H9 (cell line): Measurements from ENCODE around the gene COL4A2. TPM values are rescaled to one million over a fixed set of nuclear protein-coding genes. Genes with fewer than 3 reads are reported as not detected.

Source experiments
- DNase-seq: peaks from one replicate; pipeline ENCODE4 v3.0.0-alpha.2; 2017
- H2AFZ ChIP-seq: one replicate; pipeline ENCODE4 v1.6.1; 2013; ENCODE audit warnings: mild to moderate bottlenecking, low read length, control low read depth, moderate library complexity
- H2AK5ac ChIP-seq: 2 replicates; pipeline ENCODE4 v1.6.1; 2013; ENCODE audit warnings: low read length, control low read depth, mixed read lengths; ENCODE audit not compliant: insufficient read length
- H2BK120ac ChIP-seq: one replicate; pipeline ENCODE4 v1.6.1; 2013; ENCODE audit warnings: low read depth, mild to moderate bottlenecking, low read length, control low read depth, inconsistent platforms; ENCODE audit not compliant: poor library complexity, severe bottlenecking
- H2BK12ac ChIP-seq: 2 replicates; pipeline ENCODE4 v1.6.1; 2013; ENCODE audit warnings: low read length, control low read depth, mixed read lengths, low read depth; ENCODE audit not compliant: insufficient read length
- H2BK15ac ChIP-seq: 2 replicates; pipeline ENCODE4 v1.6.1; 2013; ENCODE audit warnings: low read depth, low read length, control low read depth
- H2BK20ac ChIP-seq: one replicate; pipeline ENCODE4 v1.6.1; 2013; ENCODE audit warnings: low read depth, mild to moderate bottlenecking, low read length, control low read depth, inconsistent platforms; ENCODE audit not compliant: poor library complexity, severe bottlenecking
- H2BK5ac ChIP-seq: 2 replicates; pipeline ENCODE4 v1.6.1; 2013; ENCODE audit warnings: low read length, control low read depth, mixed read lengths; ENCODE audit not compliant: insufficient read length
- H3K14ac ChIP-seq: 2 replicates; pipeline ENCODE4 v1.6.1; 2013; ENCODE audit warnings: low read length, control low read depth; ENCODE audit not compliant: insufficient read depth
- H3K18ac ChIP-seq: 2 replicates; pipeline ENCODE4 v1.6.1; 2013; ENCODE audit warnings: low read depth, mild to moderate bottlenecking, mixed read lengths, low read length, control low read depth; ENCODE audit not compliant: insufficient read length
- H3K23ac ChIP-seq: 2 replicates; pipeline ENCODE4 v1.6.1; 2013; ENCODE audit warnings: low read length, control low read depth, mixed read lengths, low read depth; ENCODE audit not compliant: insufficient read length
- H3K23me2 ChIP-seq: 2 replicates; pipeline ENCODE4 v1.6.1; 2013; ENCODE audit warnings: low read depth, mild to moderate bottlenecking, mixed read lengths, low read length, control low read depth; ENCODE audit not compliant: insufficient read length, poor library complexity, severe bottlenecking
- H3K27ac ChIP-seq: 2 replicates; pipeline ENCODE4 v1.5.1; 2013; ENCODE audit warnings: low read length, control low read depth, mixed read lengths, low read depth; ENCODE audit not compliant: insufficient read length
- H3K27me3 ChIP-seq: 2 replicates; pipeline ENCODE4 v1.6.1; 2013; ENCODE audit warnings: low read length, control low read depth, inconsistent platforms; ENCODE audit not compliant: insufficient read depth
- H3K4ac ChIP-seq: 2 replicates; pipeline ENCODE4 v1.6.1; 2013; ENCODE audit warnings: low read depth, mild to moderate bottlenecking, control low read depth, inconsistent platforms, low read length, moderate library complexity
- H3K4me1 ChIP-seq: 2 replicates; pipeline ENCODE4 v1.6.1; 2013; ENCODE audit warnings: low read length, control low read depth, inconsistent platforms; ENCODE audit not compliant: insufficient read depth
- H3K4me2 ChIP-seq: 2 replicates; pipeline ENCODE4 v1.6.1; 2013; ENCODE audit warnings: low read length, control low read depth, mixed read lengths; ENCODE audit not compliant: insufficient read length, insufficient read depth
- H3K56ac ChIP-seq: 2 replicates; pipeline ENCODE4 v1.6.1; 2013; ENCODE audit warnings: low read depth, mild to moderate bottlenecking, mixed read lengths, low read length, control low read depth; ENCODE audit not compliant: insufficient read length
- H3K79me1 ChIP-seq: 2 replicates; pipeline ENCODE4 v1.6.1; 2013; ENCODE audit warnings: low read depth, mild to moderate bottlenecking, moderate library complexity, low read length, control low read depth, inconsistent platforms; ENCODE audit not compliant: insufficient read depth, poor library complexity, severe bottlenecking
- H3K79me2 ChIP-seq: 2 replicates; pipeline ENCODE4 v1.6.1; 2013; ENCODE audit warnings: low read length, control low read depth, inconsistent platforms; ENCODE audit not compliant: insufficient read depth
- H3K9ac ChIP-seq: 2 replicates; pipeline ENCODE4 v1.6.1; 2013; ENCODE audit warnings: low read length, control low read depth, mixed read lengths; ENCODE audit not compliant: insufficient read length; ENCODE audit errors: extremely low read depth
- H3K9me3 ChIP-seq: one replicate; pipeline ENCODE4 v1.6.1; 2013; ENCODE audit warnings: low read depth, low read length, inconsistent platforms; ENCODE audit not compliant: control insufficient read depth
- H3T11ph ChIP-seq: one replicate; pipeline ENCODE4 v1.6.1; 2013; ENCODE audit warnings: mild to moderate bottlenecking, low read length, control low read depth, inconsistent platforms
- H4K20me1 ChIP-seq: one replicate; pipeline ENCODE4 v1.6.1; 2013; ENCODE audit not compliant: control insufficient read depth, insufficient read length, insufficient read depth
- H4K5ac ChIP-seq: 2 replicates; pipeline ENCODE4 v1.6.1; 2013; ENCODE audit warnings: low read depth, mild to moderate bottlenecking, mixed read lengths, low read length, control low read depth; ENCODE audit not compliant: insufficient read length
- H4K8ac ChIP-seq: replicated peaks from 2 replicates; pipeline ENCODE4 v1.6.1; 2013; ENCODE audit warnings: low read length, control low read depth, mixed read lengths, low read depth; ENCODE audit not compliant: insufficient read length
- H4K91ac ChIP-seq: 2 replicates; pipeline ENCODE4 v1.6.1; 2013; ENCODE audit warnings: low read depth, mild to moderate bottlenecking, moderate library complexity, mixed read lengths, low read length, control low read depth; ENCODE audit not compliant: insufficient read length
- H3K27ac Mint-ChIP-seq, 3 experiments: 2 replicates in 2 of 3; 3 replicates in 1 of 3; pipeline ENCODE4 v1.8.0; 2020 to 2021; ENCODE audit warnings: mixed read lengths in 3 of 3, mild to moderate bottlenecking in 1 of 3, moderate library complexity in 1 of 3
- H3K27me3 Mint-ChIP-seq: 2 replicates; pipeline ENCODE4 v1.8.0; 2021; ENCODE audit warnings: low read depth, mild to moderate bottlenecking, moderate library complexity, mixed read lengths
- H3K36me3 Mint-ChIP-seq, 3 experiments: 2 replicates in 2 of 3; 3 replicates in 1 of 3; pipeline ENCODE4 v1.8.0; 2020 to 2021; ENCODE audit warnings: low read depth in 3 of 3, mixed read lengths in 3 of 3; ENCODE audit not compliant: insufficient read depth in 1 of 3
- H3K4me1 Mint-ChIP-seq, 2 experiments: 2 replicates each; pipeline ENCODE4 v1.8.0; 2020; ENCODE audit warnings: mixed read lengths in 2 of 2
- H3K4me3 Mint-ChIP-seq, 2 experiments: 2 replicates in 1 of 2; 3 replicates in 1 of 2; pipeline ENCODE4 v1.8.0; 2020 to 2021; ENCODE audit warnings: mild to moderate bottlenecking in 2 of 2, mixed read lengths in 2 of 2, moderate library complexity in 1 of 2
- H3K9me3 Mint-ChIP-seq, 2 experiments: 2 replicates in 1 of 2; 3 replicates in 1 of 2; pipeline ENCODE4 v1.8.0; 2020; ENCODE audit warnings: mild to moderate bottlenecking in 2 of 2, mixed read lengths in 2 of 2, moderate library complexity in 1 of 2
- WGBS: extraction: QIAGEN DNeasy Blood & Tissue Kit; methylation state at CpG from one replicate; pipeline ENCODE4 v1.1.7; 2013; ENCODE audit warnings: missing lambda C conversion rate, low lambda C conversion rate, mixed read lengths; ENCODE audit not compliant: insufficient read length; ENCODE audit errors: extremely low coverage; 5-methylcytosine and 5-hydroxymethylcytosine counted together
- total RNA-seq: library from RNA; stranded (reverse); gene quantifications from 2 replicates; pipeline ENCODE4 v1.2.1, GENCODE V29; 2021
- TF ChIP-seq, protein P1 (sequence below): fragments of 200-600 bp; sonication (generic); conservative IDR thresholded peaks from 3 replicates; pipeline ENCODE4 v1.8.0; 2021; ENCODE audit warnings: antibody characterized with exemption, mild to moderate bottlenecking

The COL4A2 gene
- total RNA-seq, 1 experiment from 2014 or later, result 76.5 TPM

DNA sequence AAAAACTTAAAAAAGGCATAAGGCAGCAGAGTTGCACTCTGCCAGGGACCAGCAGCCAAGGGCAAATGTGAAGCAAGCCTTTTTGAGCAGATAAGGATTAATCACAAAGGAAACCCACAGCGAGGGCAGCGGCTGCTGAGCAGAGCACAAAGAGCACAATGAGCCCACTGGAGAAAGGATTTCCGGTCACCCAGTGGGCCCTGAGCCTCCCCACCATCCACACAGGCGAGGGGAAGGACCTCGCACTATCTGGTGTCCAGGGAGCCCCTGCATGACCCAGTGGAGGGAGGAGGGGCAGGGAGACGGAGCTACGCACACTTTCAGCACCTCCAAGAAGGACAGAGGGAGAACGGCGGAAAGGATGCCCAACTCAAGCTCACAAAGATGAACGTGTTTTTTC is 40.1 kb upstream of the COL4A2 start:
- H3K9me3 ChIP-seq, result no peaks in the 10 kb centered on the region

More for the DNA sequence above, 40.1 kb upstream of the COL4A2 start:
- Mint-ChIP-seq H3K27me3 (no peaks in the 10 kb centered on the region; the same call in 1 of the 2 replicates), H3K4me3 (peak overlapping the region in 1 of 2 experiments; percentile 61; a peak in 4 of 5 replicates), H3K4me1 (peaks cover 58 to 65% of the 10 kb centered on the region in 2 experiments), H3K9me3 (no peaks in the 10 kb centered on the region), H3K27ac (no peak overlapping the region; a peak in 1 of 7 replicates), H3K36me3 (no peaks in the 10 kb centered on the region)
- H3T11ph ChIP-seq, result no peak overlapping the region
- peaks cover 4% of the 10 kb centered on the region for H3K79me1 ChIP-seq
- no peak overlapping the region for H3K23ac ChIP-seq
- peaks cover 2% of the 10 kb centered on the region; the same call in 1 of the 2 replicates for H3K79me2 ChIP-seq
- no peaks in the 10 kb centered on the region for H4K20me1 ChIP-seq
- no peak overlapping the region for H2BK120ac ChIP-seq
- H3K18ac ChIP-seq, result no peak overlapping the region
- no peak overlapping the region for H2BK20ac ChIP-seq
- H3K23me2 ChIP-seq, result no peaks in the 10 kb centered on the region
- H2AK5ac ChIP-seq, result no peak overlapping the region
- no peak overlapping the region for H3K9ac ChIP-seq
- no peak overlapping the region for H2BK15ac ChIP-seq
- no peak overlapping the region for H4K5ac ChIP-seq
- H3K56ac ChIP-seq, result no peak overlapping the region
- H2BK12ac ChIP-seq, result no peak overlapping the region
- H3K4me1 ChIP-seq, result peaks cover 15% of the 10 kb centered on the region
- no peak overlapping the region for H3K27ac ChIP-seq
- DNase-seq, result peak; percentile 69
- H3K4me2 ChIP-seq, result no peak overlapping the region
- TF ChIP-seq, protein P1, sequence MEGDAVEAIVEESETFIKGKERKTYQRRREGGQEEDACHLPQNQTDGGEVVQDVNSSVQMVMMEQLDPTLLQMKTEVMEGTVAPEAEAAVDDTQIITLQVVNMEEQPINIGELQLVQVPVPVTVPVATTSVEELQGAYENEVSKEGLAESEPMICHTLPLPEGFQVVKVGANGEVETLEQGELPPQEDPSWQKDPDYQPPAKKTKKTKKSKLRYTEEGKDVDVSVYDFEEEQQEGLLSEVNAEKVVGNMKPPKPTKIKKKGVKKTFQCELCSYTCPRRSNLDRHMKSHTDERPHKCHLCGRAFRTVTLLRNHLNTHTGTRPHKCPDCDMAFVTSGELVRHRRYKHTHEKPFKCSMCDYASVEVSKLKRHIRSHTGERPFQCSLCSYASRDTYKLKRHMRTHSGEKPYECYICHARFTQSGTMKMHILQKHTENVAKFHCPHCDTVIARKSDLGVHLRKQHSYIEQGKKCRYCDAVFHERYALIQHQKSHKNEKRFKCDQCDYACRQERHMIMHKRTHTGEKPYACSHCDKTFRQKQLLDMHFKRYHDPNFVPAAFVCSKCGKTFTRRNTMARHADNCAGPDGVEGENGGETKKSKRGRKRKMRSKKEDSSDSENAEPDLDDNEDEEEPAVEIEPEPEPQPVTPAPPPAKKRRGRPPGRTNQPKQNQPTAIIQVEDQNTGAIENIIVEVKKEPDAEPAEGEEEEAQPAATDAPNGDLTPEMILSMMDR, result no peak
- no peak overlapping the region for H4K91ac ChIP-seq
- H3K4ac ChIP-seq, result no peak overlapping the region
- H3K14ac ChIP-seq, result no peak overlapping the region
- H2AFZ ChIP-seq, result no peak overlapping the region
- no peak overlapping the region for H4K8ac ChIP-seq
- H2BK5ac ChIP-seq, result no peak overlapping the region
- no peaks in the 10 kb centered on the region for H3K27me3 ChIP-seq
- no CpG with 5 or more reads among the region's 10 CpGs for WGBS
